HG03064 (cell line): ENCODE measurements around the gene FOXP2.
"Not testable (repeated sequence)": the region's sequence is repeated elsewhere in the genome, so short reads cannot be mapped to it uniquely, and the experiment has no call there.

Source experiments
- ATAC-seq: cut with Tn5 transposase; IDR thresholded peaks from one replicate; pipeline ENCODE4 v1.9.1; 2021; ENCODE audit warnings: low read depth; ENCODE audit not compliant: unreplicated experiment

The FOXP2 gene

DNA sequence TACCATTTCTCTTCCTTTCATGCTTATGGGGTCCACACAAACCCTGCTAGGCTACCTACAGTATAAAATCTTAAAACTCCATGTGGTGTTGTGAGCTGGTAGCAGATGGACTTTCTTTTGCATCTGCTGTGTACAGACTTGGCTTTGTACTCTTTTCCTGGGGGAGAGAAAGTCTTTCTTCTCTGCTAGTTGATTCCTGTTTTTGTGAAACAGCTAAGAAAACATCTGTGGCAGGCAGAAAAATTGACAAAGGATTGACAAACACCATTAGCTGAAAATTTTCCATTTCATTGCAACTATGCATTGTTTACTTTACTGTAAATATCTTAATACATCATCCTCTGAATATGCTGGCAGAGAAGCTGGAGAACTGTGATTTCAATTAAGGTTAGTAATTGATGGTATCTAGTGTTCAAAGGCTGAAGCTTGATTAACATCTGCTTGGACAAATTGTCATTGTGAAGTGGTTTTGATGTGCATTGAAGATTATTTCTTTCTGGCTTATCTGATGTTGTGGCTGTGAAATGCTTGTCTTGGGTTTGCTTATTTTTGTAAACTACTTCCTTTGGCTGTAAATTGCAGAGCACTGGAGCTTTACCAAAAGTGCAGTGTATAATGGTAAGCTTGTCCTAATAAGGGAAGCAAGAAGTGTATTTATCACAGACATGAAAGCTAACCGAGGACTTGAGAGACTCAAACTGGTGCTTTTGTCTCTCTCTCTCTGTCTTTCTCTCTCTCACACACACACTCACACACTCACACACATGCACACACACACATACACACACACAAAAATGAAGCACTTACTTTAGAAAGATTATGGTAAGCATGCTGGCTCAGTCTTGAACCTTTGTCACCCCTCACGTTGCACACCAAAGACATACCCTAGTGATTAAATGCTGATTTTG lies at the start of gene FOXP2:
FOXP2 (plus strand) TSS at position 660 of the 908 bp plus-strand sequence. CDS start 11,697 bp downstream, outside the sequence.
- no peak for ATAC-seq

GRCh38 chr7:114365791-114366190 lies 48.8 kb upstream of the FOXP2 start:
- no peak for ATAC-seq

GRCh38 chr7:114368492-114368891 lies 46.1 kb upstream of the FOXP2 start:
- ATAC-seq, result no peak

GRCh38 chr7:114369294-114369693 lies 45.3 kb upstream of the FOXP2 start:
- ATAC-seq, result no peak

GRCh38 chr7:114372619-114373018 lies 42.0 kb upstream of the FOXP2 start:
- no peak for ATAC-seq

- no peak for ATAC-seq
Observed at GRCh38 chr7:114375907-114376306, 38.7 kb upstream of the FOXP2 start.

DNA sequence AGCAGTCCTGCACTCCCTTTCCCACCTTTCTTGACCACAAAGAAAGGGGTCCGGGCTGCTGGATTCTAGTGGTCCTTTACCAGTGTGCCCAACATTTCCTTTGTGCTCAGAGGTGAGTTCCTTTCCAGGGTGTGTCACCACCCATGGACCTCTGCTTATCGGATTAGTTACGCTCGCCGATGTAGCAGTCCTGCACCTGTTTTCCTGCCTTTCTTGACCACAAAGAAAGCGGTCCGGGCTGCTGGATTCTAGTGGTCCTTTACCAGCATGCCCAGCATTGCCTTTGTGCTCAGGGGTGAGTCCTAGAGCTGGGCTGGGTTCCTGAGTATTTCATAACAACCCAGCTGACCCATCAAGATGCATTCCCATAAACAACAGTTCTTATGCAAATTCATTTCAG lies 30.7 kb upstream of the FOXP2 start:
- ATAC-seq, result not testable (repeated sequence)

DNA sequence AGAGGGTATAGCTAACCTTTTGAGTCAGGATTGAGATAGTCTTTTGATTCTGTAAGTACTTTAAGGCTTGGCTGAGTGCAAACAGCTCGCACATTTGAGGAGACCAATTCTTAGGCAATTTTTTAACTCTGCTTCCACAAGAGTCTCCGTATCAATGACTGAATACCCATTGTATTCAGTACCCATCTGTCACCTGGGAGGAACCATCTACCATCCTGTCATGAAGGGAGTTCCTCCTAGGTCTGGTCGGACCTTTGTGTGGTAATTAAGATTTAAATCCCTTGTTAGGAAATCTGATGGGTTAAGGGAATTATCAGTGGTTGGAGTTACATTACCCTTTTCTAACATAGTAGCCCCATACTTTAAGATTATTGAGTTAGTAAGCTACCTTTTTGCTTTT lies 30.3 kb upstream of the FOXP2 start:
- ATAC-seq, result not testable (repeated sequence)

- ATAC-seq, result no peak
Observed at GRCh38 chr7:114388021-114388420, 26.6 kb upstream of the FOXP2 start.

DNA sequence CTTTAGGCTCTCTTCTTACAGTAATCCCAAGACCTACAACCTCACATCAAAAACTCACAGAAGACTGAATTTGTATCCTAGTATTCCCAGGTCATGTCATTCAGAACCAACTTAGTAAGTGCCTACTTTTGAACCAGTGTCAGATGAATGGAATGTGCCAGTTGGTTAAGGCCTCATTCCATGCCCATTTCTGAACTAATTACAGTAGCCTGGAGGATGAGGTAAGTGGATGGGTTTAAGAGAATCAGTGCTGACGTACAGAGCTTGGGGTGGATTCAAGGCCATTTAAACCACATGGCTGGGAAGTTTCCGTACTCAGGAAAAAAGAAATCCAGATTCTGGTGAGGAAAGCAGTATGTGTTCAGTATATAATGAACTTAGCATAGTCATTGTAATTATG lies 21.9 kb upstream of the FOXP2 start:
- ATAC-seq, result no peak

DNA sequence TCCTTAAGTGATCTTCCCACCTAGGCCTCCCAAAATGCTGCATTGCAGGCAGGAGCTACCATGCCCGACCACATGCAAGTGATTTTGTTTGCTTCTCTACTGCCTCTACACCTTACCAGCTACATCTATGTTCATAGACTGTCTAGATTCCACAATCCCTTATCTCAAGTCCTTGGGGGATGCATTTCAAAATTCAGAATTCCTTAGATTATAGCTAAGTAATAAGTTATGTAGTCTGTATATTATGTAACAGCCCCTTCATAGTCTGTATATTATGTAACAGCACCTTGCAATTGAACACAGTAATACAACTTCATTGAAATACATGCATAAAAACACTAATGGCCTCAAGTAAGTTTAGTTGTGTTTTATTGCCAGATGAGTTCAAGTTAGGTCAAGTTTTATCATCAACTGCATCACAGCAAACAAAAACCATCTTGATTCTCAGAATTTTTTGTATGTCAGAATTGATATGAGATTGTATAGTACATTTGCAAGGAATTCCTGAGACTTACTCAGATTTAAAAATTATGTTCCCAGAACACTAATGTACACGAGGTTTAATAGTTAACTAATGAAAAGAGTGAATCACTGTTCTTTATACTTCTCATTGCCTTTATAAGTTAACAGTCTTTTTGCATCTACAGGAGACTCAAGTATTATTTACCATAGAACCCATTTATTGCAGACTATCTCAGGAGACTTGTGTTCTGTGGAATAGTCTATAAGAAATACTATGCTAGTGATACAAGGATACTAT lies 11.6 kb upstream of the FOXP2 start:
- ATAC-seq, result no peak

DNA sequence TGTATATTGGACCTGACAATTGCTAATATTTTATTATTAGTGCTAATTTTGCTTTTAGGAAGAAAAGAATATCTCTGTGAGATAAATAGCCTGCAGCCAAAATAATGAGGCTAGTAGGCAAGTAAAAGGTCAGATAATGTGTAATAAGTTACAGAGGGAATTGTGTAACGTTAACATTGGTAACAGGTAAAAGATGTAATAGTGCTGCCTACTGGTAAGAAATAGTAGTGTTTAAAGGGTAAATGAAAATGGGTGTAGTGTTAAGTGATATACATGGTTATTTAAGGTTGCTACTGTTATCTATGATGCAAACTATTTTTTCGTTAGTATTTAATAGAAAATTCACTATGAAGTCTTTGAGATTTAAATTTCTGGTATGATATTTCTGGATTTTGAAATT lies 9.2 kb upstream of the FOXP2 start:
- no peak for ATAC-seq

DNA sequence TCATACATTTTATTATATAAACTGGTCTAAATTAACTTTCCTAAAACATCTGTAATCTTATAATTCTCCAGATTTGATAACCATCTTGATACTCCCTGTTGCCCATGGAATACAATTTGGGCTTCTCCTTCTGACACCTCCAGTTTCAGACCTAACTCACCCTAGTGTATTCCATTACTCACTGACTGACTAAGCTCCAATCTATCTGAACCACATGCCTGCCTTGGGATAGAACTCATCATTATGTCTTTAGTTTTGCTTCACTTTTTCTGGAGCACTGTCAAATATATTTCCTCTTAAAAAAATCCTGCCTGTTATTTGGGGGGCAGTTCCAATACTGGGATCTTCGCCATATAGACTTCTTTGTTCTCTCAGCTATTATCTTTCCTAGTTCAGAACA lies 4.9 kb upstream of the FOXP2 start:
- no peak for ATAC-seq

- ATAC-seq, result no peak
Observed at GRCh38 chr7:114412548-114412947, 2.1 kb upstream of the FOXP2 start.

- ATAC-seq, result no peak
Observed at GRCh38 chr7:114413761-114414155, 857 bp upstream of the FOXP2 start.

DNA sequence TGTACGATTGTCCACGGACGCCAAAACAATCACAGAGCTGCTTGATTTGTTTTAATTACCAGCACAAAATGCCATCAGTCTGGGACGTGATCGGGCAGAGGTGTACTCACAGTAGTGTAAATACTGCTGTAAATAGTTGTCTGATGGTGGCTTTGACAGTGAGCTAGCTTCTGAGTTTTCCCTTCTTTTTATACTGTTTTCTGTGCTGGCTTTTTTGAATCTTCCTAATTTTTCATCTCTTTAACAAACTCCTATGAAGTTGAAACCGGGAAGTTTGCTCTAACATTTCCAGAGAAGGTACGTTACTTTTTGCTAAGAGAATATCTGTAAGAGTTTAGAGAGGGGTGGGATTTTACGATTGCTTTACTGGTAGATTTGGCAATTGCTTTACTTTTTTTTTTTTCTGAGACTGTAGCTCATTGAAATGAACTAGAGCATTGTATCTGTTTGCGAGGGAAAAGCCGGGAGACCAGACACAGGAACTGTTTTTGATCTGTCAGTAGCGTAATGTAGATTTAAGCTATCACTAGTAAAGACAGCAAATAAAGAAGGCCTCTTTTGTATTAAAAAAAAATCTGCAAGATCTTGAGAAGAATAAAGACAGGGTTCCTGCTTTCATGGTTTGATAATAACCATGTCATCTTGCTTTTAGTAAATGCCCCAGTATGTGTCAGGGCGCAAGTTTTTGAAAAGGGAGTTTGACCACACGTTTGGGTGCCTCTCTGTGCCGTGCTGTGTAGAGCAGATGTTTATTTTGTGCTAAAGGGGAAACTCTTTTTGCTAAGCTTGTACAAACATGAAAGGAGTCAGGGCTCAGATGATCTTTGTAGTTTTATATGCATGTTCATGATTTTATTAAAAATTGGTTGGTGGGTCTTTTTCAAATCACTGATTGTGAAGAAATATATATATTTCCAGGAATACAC lies 712 bp downstream of the FOXP2 start:
- ATAC-seq, result no peak

GRCh38 chr7:114416129-114416990 lies 1.7 kb downstream of the FOXP2 start:
- ATAC-seq, result no peak

- no peak for ATAC-seq
Observed at GRCh38 chr7:114417290-114417689, 2.7 kb downstream of the FOXP2 start.

DNA sequence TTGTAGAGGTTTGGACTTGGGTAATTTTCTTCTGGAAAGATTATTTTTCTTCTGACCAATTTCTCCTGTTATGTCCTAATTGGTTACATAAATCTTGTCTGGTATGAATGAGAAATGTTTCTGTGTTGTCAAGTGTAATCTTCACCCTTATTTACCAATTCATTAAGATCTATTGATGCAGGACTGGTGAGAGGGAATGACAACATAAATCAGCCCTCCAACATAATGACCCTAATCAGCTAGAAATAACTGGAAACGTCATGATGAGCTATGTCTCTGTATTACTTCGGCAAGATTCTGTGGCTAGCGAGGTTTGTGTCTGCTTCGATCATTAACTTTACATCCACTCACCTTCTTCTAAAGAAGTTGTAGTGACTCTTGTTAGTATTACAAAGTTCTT lies 3.5 kb downstream of the FOXP2 start:
- no peak for ATAC-seq
